ENCODE results near the gene CYB5R2. TPM values are rescaled to one million over a fixed set of nuclear protein-coding genes. Genes with fewer than 3 reads are reported as not detected.
"Not testable (repeated sequence)": the region's sequence is repeated elsewhere in the genome, so short reads cannot be mapped to it uniquely, and the experiment has no call there.

CYB5R2 gene
- total RNA-seq, 2 experiments from 2014 or later, result 6.6 to 8.2 TPM

- DNase-seq, result no peak
- H3K27me3 Mint-ChIP-seq, result peaks cover 9% of the 10 kb centered on the region
- H3K27ac Mint-ChIP-seq, result no peak overlapping the region
- ATAC-seq, result no peak
- H3K9me3 Mint-ChIP-seq (ENCODE audit: low read depth), result no peaks in the 10 kb centered on the region
- intact Hi-C loops (cut with DNase I, micrococcal nuclease), result loop anchor here (5.0 kb wide), 2 partner anchors 227 to 317 kb away; no protein-coding TSS in a partner anchor
- ChIA-PET POLR2A (no interaction called here), CTCF (interaction anchor here (0.6 to 1.0 kb wide), 3 partner anchors 9 to 316 kb away, joined by 3 read pairs; no protein-coding TSS in a partner anchor)
- peaks cover 31% of the 10 kb centered on the region for H3K4me1 Mint-ChIP-seq
- no peak overlapping the region for H3K4me3 Mint-ChIP-seq
- H3K36me3 Mint-ChIP-seq (ENCODE audit: low read depth), result peaks cover 2% of the 10 kb centered on the region
These were observed 4.4 kb downstream of the CYB5R2 start for GRCh38 chr11:7668911-7669310.

GRCh38 chr11:7668464-7668863 lies 4.8 kb downstream of the CYB5R2 start:
- Mint-ChIP-seq H3K27me3 (peaks cover 8% of the 10 kb centered on the region), H3K4me1 (peaks cover 30% of the 10 kb centered on the region), H3K27ac (no peak overlapping the region), H3K9me3 (ENCODE audit: low read depth) (no peaks in the 10 kb centered on the region), H3K4me3 (no peak overlapping the region), H3K36me3 (ENCODE audit: low read depth) (peaks cover 2% of the 10 kb centered on the region)
- POLR2A ChIA-PET, result no interaction called here
- DNase-seq (no peak), ATAC-seq (no peak)
- intact Hi-C loops (cut with DNase I, micrococcal nuclease), result loop anchor here (5.0 kb wide), 2 partner anchors 226 to 316 kb away; no protein-coding TSS in a partner anchor
- CTCF ChIA-PET, result interaction anchor here (0.6 to 1.2 kb wide), 3 partner anchors 9 to 161 kb away, joined by 3 to 4 read pairs (median 3); no protein-coding TSS in a partner anchor

- Mint-ChIP-seq H3K27ac (no peak overlapping the region), H3K27me3 (peaks cover 4% of the 10 kb centered on the region), H3K9me3 (ENCODE audit: low read depth) (no peaks in the 10 kb centered on the region), H3K4me1 (peaks cover 20% of the 10 kb centered on the region), H3K36me3 (ENCODE audit: low read depth) (peaks cover 2% of the 10 kb centered on the region), H3K4me3 (no peak overlapping the region)
- ChIA-PET POLR2A (interaction anchor here (0.6 kb wide), 1 partner anchor 735 kb away, joined by 3 read pairs; no protein-coding TSS in a partner anchor), CTCF (interaction anchor here (1.2 to 2.2 kb wide), 5 partner anchors 9 to 388 kb away, joined by 3 to 9 read pairs (median 6); partner anchors contain the start of gene PPFIBP2)
- DNase-seq (no peak), ATAC-seq (no peak)
- intact Hi-C loops (cut with DNase I, micrococcal nuclease), result loop anchor here (5.0 kb wide), 2 partner anchors 225 to 315 kb away; no protein-coding TSS in a partner anchor
These were observed 5.8 kb downstream of the CYB5R2 start for GRCh38 chr11:7667460-7667859.

- ChIA-PET POLR2A (no interaction called here), CTCF (interaction anchor here (0.9 to 2.2 kb wide), 9 partner anchors 9 to 156 kb away, joined by 3 to 9 read pairs (median 4); partner anchors contain the start of gene PPFIBP2)
- intact Hi-C loops (cut with DNase I, micrococcal nuclease), result loop anchor here (5.0 kb wide), 2 partner anchors 224 to 314 kb away; no protein-coding TSS in a partner anchor
- Mint-ChIP-seq H3K27me3 (no peaks in the 10 kb centered on the region), H3K4me3 (no peak overlapping the region), H3K36me3 (ENCODE audit: low read depth) (peaks cover 3% of the 10 kb centered on the region), H3K4me1 (peaks cover 9% of the 10 kb centered on the region), H3K27ac (no peak overlapping the region), H3K9me3 (ENCODE audit: low read depth) (no peaks in the 10 kb centered on the region)
- DNase-seq, result no peak
- ATAC-seq, result no peak
These were observed 6.9 kb downstream of the CYB5R2 start for GRCh38 chr11:7666292-7666866.

GRCh38 chr11:7665473-7666291 lies 7.6 kb downstream of the CYB5R2 start:
- intact Hi-C loops (cut with DNase I, micrococcal nuclease), result loop anchor here (1.0 to 5.0 kb wide), 6 partner anchors 94 to 567 kb away; partner anchors contain the start of gene PPFIBP2 (in 2 of the 2)
- no peak overlapping the region for H3K27ac Mint-ChIP-seq
- no peak overlapping the region for H3K4me3 Mint-ChIP-seq
- peaks cover 3% of the 10 kb centered on the region for H3K36me3 Mint-ChIP-seq (ENCODE audit: low read depth)
- ATAC-seq (peak; percentile 98), DNase-seq (peak; percentile 90)
- no peaks in the 10 kb centered on the region for H3K27me3 Mint-ChIP-seq
- CTCF ChIA-PET, result interaction anchor here (0.6 to 2.2 kb wide), 19 partner anchors 8 to 568 kb away, joined by 3 to 9 read pairs (median 4); no protein-coding TSS in a partner anchor
- POLR2A ChIA-PET, result interaction anchor here (0.5 kb wide), 1 partner anchor 11 kb away, joined by 3 read pairs; no protein-coding TSS in a partner anchor
- H3K9me3 Mint-ChIP-seq (ENCODE audit: low read depth), result no peaks in the 10 kb centered on the region
- peaks cover 6% of the 10 kb centered on the region for H3K4me1 Mint-ChIP-seq

- no peaks in the 10 kb centered on the region for H3K9me3 Mint-ChIP-seq (ENCODE audit: low read depth)
- peaks cover 4% of the 10 kb centered on the region for H3K4me1 Mint-ChIP-seq
- peaks cover 3% of the 10 kb centered on the region for H3K36me3 Mint-ChIP-seq (ENCODE audit: low read depth)
- DNase-seq (no peak), ATAC-seq (no peak)
- POLR2A ChIA-PET, result no interaction called here
- H3K27ac Mint-ChIP-seq, result no peak overlapping the region
- no peak overlapping the region for H3K4me3 Mint-ChIP-seq
- H3K27me3 Mint-ChIP-seq, result no peaks in the 10 kb centered on the region
- intact Hi-C loops (cut with DNase I, micrococcal nuclease), result loop anchor here (1.0 to 5.0 kb wide), 6 partner anchors 94 to 566 kb away; partner anchors contain the start of gene PPFIBP2 (in 2 of the 2)
- CTCF ChIA-PET, result interaction anchor here (0.6 to 1.7 kb wide), 9 partner anchors 8 to 567 kb away, joined by 3 to 9 read pairs (median 4); no protein-coding TSS in a partner anchor
These were observed 8.4 kb downstream of the CYB5R2 start for GRCh38 chr11:7664867-7665266.

- H3K36me3 Mint-ChIP-seq (ENCODE audit: low read depth); CTCF ChIA-PET; ATAC-seq; DNase-seq; H3K4me3 Mint-ChIP-seq; POLR2A ChIA-PET; intact Hi-C loops (cut with DNase I, micrococcal nuclease); H3K9me3 Mint-ChIP-seq (ENCODE audit: low read depth); H3K27me3 Mint-ChIP-seq; H3K4me1 Mint-ChIP-seq; H3K27ac Mint-ChIP-seq: not testable (repeated sequence)
These were observed 9.8 kb downstream of the CYB5R2 start for GRCh38 chr11:7663531-7663930.

GRCh38 chr11:7657306-7658025 lies 15.8 kb downstream of the CYB5R2 start:
- CTCF ChIA-PET, result interaction anchor here (0.5 to 1.8 kb wide), 7 partner anchors 8 to 1150 kb away, joined by 3 to 4 read pairs (median 3); no protein-coding TSS in a partner anchor
- intact Hi-C loops (cut with DNase I, micrococcal nuclease), result no loop called here
- Mint-ChIP-seq H3K36me3 (ENCODE audit: low read depth) (peaks cover 10% of the 10 kb centered on the region), H3K27ac (no peak overlapping the region), H3K4me3 (no peak overlapping the region), H3K9me3 (ENCODE audit: low read depth) (no peaks in the 10 kb centered on the region), H3K4me1 (no peaks in the 10 kb centered on the region), H3K27me3 (no peaks in the 10 kb centered on the region)
- peak; percentile 66 for ATAC-seq
- POLR2A ChIA-PET, result no interaction called here
- peak; percentile 43 for DNase-seq

GRCh38 chr11:7656704-7657103 lies 16.6 kb downstream of the CYB5R2 start:
- Mint-ChIP-seq H3K27me3 (no peaks in the 10 kb centered on the region), H3K36me3 (ENCODE audit: low read depth) (peaks cover 10% of the 10 kb centered on the region), H3K4me3 (no peak overlapping the region), H3K27ac (no peak overlapping the region), H3K9me3 (ENCODE audit: low read depth) (no peaks in the 10 kb centered on the region), H3K4me1 (no peaks in the 10 kb centered on the region)
- ATAC-seq, result no peak
- CTCF ChIA-PET, result interaction anchor here (0.5 to 1.8 kb wide), 5 partner anchors 9 to 215 kb away, joined by 3 to 4 read pairs (median 3); no protein-coding TSS in a partner anchor
- POLR2A ChIA-PET, result no interaction called here
- intact Hi-C loops (cut with DNase I, micrococcal nuclease), result no loop called here
- no peak for DNase-seq

GRCh38 chr11:7655253-7656217 lies 17.8 kb downstream of the CYB5R2 start:
- Mint-ChIP-seq H3K27ac (no peak overlapping the region), H3K4me3 (no peak overlapping the region), H3K9me3 (ENCODE audit: low read depth) (no peaks in the 10 kb centered on the region), H3K4me1 (no peaks in the 10 kb centered on the region), H3K36me3 (ENCODE audit: low read depth) (peaks cover 10% of the 10 kb centered on the region), H3K27me3 (no peaks in the 10 kb centered on the region)
- ATAC-seq (no peak), DNase-seq (no peak)
- intact Hi-C loops (cut with DNase I, micrococcal nuclease), result no loop called here
- POLR2A ChIA-PET, result no interaction called here
- CTCF ChIA-PET, result interaction anchor here (1.8 kb wide), 1 partner anchor 10 kb away, joined by 4 read pairs; no protein-coding TSS in a partner anchor

Data from activated CD4-positive, alpha-beta T cell treated with anti-CD3 and anti-CD28 coated beads for 36 hours (primary cell).